H1 (cell line): ENCODE measurements around the gene LMNTD2. TPM values are rescaled to one million over a fixed set of nuclear protein-coding genes. Genes with fewer than 3 reads are reported as not detected.

Experiments
- CHD7 ChIP-seq: fragments of 300-600 bp; sonication (generic); IDR thresholded peaks from 2 replicates; pipeline ENCODE4 v1.7.1; 2012; ENCODE audit warnings: low read length, moderate library complexity, mild to moderate bottlenecking, inconsistent platforms; ENCODE audit not compliant: insufficient replicate concordance
- KDM4A ChIP-seq: IDR thresholded peaks from one replicate; pipeline ENCODE4 v1.7.1; 2012; ENCODE audit warnings: low read depth, mild to moderate bottlenecking, moderate library complexity, low read length, inconsistent platforms; ENCODE audit not compliant: severe bottlenecking
- MAX ChIP-seq: IDR thresholded peaks from 2 replicates; pipeline ENCODE4 v1.6.1; 2012; ENCODE audit warnings: inconsistent platforms
- NANOG ChIP-seq: IDR thresholded peaks from 2 replicates; pipeline ENCODE4 v1.6.1; 2011; ENCODE audit warnings: low read length, low read depth, mild to moderate bottlenecking, inconsistent platforms; ENCODE audit not compliant: insufficient read depth, poor library complexity, severe bottlenecking
- NRF1 ChIP-seq: IDR thresholded peaks from 2 replicates; pipeline ENCODE4 v1.6.1; 2011; ENCODE audit warnings: mild to moderate bottlenecking, low read depth, low read length, improper control_type of control experiment
- SAP30 ChIP-seq: fragments of 300-600 bp; sonication (generic); IDR thresholded peaks from 2 replicates; pipeline ENCODE4 v1.7.1; 2012; ENCODE audit warnings: low read length, moderate library complexity, mild to moderate bottlenecking, inconsistent platforms; ENCODE audit not compliant: insufficient read depth, insufficient replicate concordance
- SP4 ChIP-seq: IDR thresholded peaks from 2 replicates; pipeline ENCODE4 v1.6.1; 2012; ENCODE audit warnings: low read length, inconsistent platforms
- TBP ChIP-seq: IDR thresholded peaks from 2 replicates; pipeline ENCODE4 v1.6.1; 2011; ENCODE audit warnings: low read depth, low read length, improper control_type of control experiment
- YY1 ChIP-seq: IDR thresholded peaks from 2 replicates; pipeline ENCODE4 v1.6.1; 2011; ENCODE audit warnings: low read depth, mild to moderate bottlenecking, low read length
- ZNF274 ChIP-seq: IDR thresholded peaks from 2 replicates; pipeline ENCODE4 v1.7.0; 2012; ENCODE audit warnings: low read length, borderline replicate concordance; ENCODE audit errors: extremely low read depth
- polyA plus RNA-seq, 7 experiments: library from polyadenylated mRNA; depleted of rRNA in 3 of 7; stranded (reverse) in 5 of 7; unstranded in 2 of 7; fragments of >200 nt in 5 of 7; fragments of 200-250 nt in 2 of 7; gene quantifications; 1 replicate in 5 of 7; 2 replicates in 1 of 7; 4 replicates in 1 of 7; pipeline versions ENCODE4 v1.2.1 to v1.2.3, GENCODE V29; 2011 to 2013; ENCODE audit warnings: missing spikeins in 2 of 7, mixed read lengths in 2 of 7
- total RNA-seq: library from RNA; stranded (reverse); fragmentation: NEBNext Ultra II Directional; extraction: Animal tissue kit (Norgen Biotek cat#: 25700); gene quantifications from 2 replicates; pipeline ENCODE4 v1.2.1, GENCODE V29; 2021

The LMNTD2 gene
- total and polyA plus RNA-seq, 2 of the 8 experiments (the other 6 are each of a cell fraction or from before 2014, with no cell fraction given) = 1.6 to 3.1 TPM

- TF ChIP-seq CHD7 = no peak
- no peak for TF ChIP-seq TBP
- no peak for TF ChIP-seq YY1
- TF ChIP-seq NRF1 = no peak
- no peak for TF ChIP-seq SP4
- no peak for TF ChIP-seq NANOG
- TF ChIP-seq SAP30 = no peak
- TF ChIP-seq KDM4A = no peak
- TF ChIP-seq MAX = no peak
- TF ChIP-seq ZNF274 = no peak
Observed at GRCh38 chr11:540583-541432, 19.7 kb downstream of the LMNTD2 start (continued).
